Lung (tissue), 12 donors: ENCODE results near the gene C16orf89. TPM values are rescaled to one million over a fixed set of nuclear protein-coding genes. Genes with fewer than 3 reads are reported as not detected.

Experiments
- ATAC-seq: fragments of 200-7000 bp; cut with Tn5 transposase; one replicate; pipeline ENCODE4 v1.9.1; 2020; ENCODE audit warnings: moderate number of reproducible peaks; ENCODE audit not compliant: insufficient read depth, low FRiP score
- DNase-seq, 3 donors: peaks; one replicate each; pipeline ENCODE4 v3.0.0-alpha.2; 2013 to 2017
- H3K27ac ChIP-seq, 2 donors: one replicate each; pipeline ENCODE4 v1.5.1; 2013; ENCODE audit warnings: mild to moderate bottlenecking in 2 of 2, moderate library complexity in 2 of 2, control low read depth in 1 of 2, inconsistent platforms in 1 of 2, low read depth in 1 of 2, low read length in 1 of 2
- H3K27me3 ChIP-seq, 3 donors: one replicate each; pipeline ENCODE4 v1.5.1; 2013; ENCODE audit warnings: low read length in 2 of 3; ENCODE audit not compliant: control insufficient read depth in 3 of 3, insufficient read depth in 3 of 3
- H3K36me3 ChIP-seq, 4 donors: one replicate each; pipeline ENCODE4 v1.5.1; 2013; ENCODE audit warnings: low read length in 4 of 4, mild to moderate bottlenecking in 1 of 4, moderate library complexity in 1 of 4; ENCODE audit not compliant: control insufficient read depth in 4 of 4, insufficient read depth in 4 of 4
- H3K4me1 ChIP-seq, 5 donors: one replicate each; pipeline ENCODE4 v1.5.1; 2013; ENCODE audit warnings: low read length in 5 of 5, mild to moderate bottlenecking in 2 of 5, moderate library complexity in 1 of 5; ENCODE audit not compliant: control insufficient read depth in 5 of 5, insufficient read depth in 5 of 5
- H3K4me3 ChIP-seq: one replicate; pipeline ENCODE4 v1.5.1; 2013; ENCODE audit warnings: mild to moderate bottlenecking, control low read depth, moderate library complexity
- H3K9ac ChIP-seq, 2 donors: one replicate each; pipeline ENCODE4 v1.5.1; 2013; ENCODE audit warnings: low read length in 2 of 2, control low read depth in 1 of 2; ENCODE audit not compliant: insufficient read depth in 1 of 2
- H3K9me3 ChIP-seq, 4 donors: one replicate each; pipeline ENCODE4 v1.5.1; 2013; ENCODE audit warnings: low read length in 3 of 4, mild to moderate bottlenecking in 1 of 4, moderate library complexity in 1 of 4; ENCODE audit not compliant: control insufficient read depth in 4 of 4, insufficient read depth in 3 of 4
- WGBS, 2 donors: extraction: QIAGEN DNeasy Blood & Tissue Kit; methylation state at CpG; one replicate each; pipeline ENCODE4 v1.1.7; 2013; 5-methylcytosine and 5-hydroxymethylcytosine counted together
- polyA plus RNA-seq, 2 donors: library from polyadenylated mRNA; stranded (reverse); fragments of 200-250 nt; gene quantifications; one replicate each; pipeline ENCODE4 v1.2.1, GENCODE V29; 2013
- total RNA-seq, 2 donors: library from RNA; depleted of rRNA in 1 of 2; stranded (reverse); fragments of >200 nt in 1 of 2; gene quantifications; one replicate each; pipeline ENCODE4 v1.2.1, GENCODE V29; 2014 to 2021
- TF ChIP-seq, protein P1 (sequence below): IDR thresholded peaks from 2 replicates; pipeline ENCODE4 v1.5.1; 2012; ENCODE audit warnings: mild to moderate bottlenecking; ENCODE audit errors: control extremely low read depth, extremely low read depth
- donor health status: control.
- donor health status: control.
- donor health status: Bipolar disorder and iron deficiency.
- donor health status: healthy.
- donor health status: DM: yes; HTN: yes; CAD: no.

The C16orf89 gene
- total and polyA plus RNA-seq, 4 donors = 39.2 to 356 (median 97.2) TPM

DNA sequence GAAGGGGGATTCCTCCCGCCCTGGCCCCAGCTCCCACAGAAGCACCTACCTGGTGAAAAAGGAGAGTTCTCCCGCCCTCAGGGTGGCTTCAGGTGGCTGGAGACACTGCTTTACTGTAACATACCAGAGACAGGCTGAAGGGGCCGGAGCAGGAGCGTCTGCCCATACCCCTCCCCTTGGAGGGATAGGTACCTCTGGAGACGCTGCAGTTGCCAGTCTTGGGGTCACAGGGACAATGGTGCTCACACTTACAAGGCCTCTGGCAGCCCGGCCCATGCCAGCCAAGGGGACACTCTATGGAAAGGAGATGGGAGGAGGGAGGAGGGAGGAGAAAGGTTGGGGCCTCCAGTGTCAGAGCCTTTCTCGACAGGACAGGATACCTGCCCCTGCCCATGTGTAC is 38.7 kb downstream of the C16orf89 start:
- ATAC-seq (no peak), DNase-seq (peak in 1 of 3 donors; percentile 8)
- H3K9ac ChIP-seq = no peak overlapping the region
- no peak overlapping the region for H3K27ac ChIP-seq
- H3K27me3 ChIP-seq = no peaks in the 10 kb centered on the region
- no peaks in the 10 kb centered on the region for H3K4me1 ChIP-seq
- H3K4me3 ChIP-seq = no peak overlapping the region
- H3K36me3 ChIP-seq = peaks cover 0 to 21% (median 0%) of the 10 kb centered on the region in 4 donors
- 91 to 95% methylated on average over 7 of the region's 7 CpGs for WGBS, 2 donors
- H3K9me3 ChIP-seq = no peaks in the 10 kb centered on the region
- TF ChIP-seq, protein P1, sequence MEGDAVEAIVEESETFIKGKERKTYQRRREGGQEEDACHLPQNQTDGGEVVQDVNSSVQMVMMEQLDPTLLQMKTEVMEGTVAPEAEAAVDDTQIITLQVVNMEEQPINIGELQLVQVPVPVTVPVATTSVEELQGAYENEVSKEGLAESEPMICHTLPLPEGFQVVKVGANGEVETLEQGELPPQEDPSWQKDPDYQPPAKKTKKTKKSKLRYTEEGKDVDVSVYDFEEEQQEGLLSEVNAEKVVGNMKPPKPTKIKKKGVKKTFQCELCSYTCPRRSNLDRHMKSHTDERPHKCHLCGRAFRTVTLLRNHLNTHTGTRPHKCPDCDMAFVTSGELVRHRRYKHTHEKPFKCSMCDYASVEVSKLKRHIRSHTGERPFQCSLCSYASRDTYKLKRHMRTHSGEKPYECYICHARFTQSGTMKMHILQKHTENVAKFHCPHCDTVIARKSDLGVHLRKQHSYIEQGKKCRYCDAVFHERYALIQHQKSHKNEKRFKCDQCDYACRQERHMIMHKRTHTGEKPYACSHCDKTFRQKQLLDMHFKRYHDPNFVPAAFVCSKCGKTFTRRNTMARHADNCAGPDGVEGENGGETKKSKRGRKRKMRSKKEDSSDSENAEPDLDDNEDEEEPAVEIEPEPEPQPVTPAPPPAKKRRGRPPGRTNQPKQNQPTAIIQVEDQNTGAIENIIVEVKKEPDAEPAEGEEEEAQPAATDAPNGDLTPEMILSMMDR = no peak

DNA sequence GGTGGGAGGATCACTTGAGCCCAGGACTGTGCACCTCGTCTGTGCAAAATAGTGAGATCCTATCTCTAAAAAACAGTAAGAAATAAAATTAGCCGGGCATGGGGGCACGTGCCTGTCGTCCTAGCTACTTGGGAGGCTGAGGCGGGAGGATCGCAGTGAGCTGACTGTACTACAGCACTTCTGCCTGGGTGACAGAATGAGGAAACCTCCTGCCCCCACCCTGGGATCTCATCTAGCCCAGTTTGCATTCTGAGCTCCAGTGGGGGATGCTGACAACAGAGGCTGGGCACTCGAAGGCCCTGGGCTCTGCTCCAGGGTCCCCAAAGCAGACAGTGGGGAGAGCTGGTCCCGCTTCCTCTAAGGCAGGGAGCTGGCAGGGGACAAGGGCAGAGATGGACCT is 39.1 kb downstream of the C16orf89 start:
- H3K36me3 ChIP-seq = peaks cover 0 to 21% (median 0%) of the 10 kb centered on the region in 4 donors
- H3K4me1 ChIP-seq = no peaks in the 10 kb centered on the region
- peak in 1 of 3 donors; percentile 8 for DNase-seq
- TF ChIP-seq, protein P1 = no peak
- no peak overlapping the region for H3K4me3 ChIP-seq
- H3K9ac ChIP-seq = no peak overlapping the region
- no peaks in the 10 kb centered on the region for H3K9me3 ChIP-seq
- no peaks in the 10 kb centered on the region for H3K27me3 ChIP-seq
- no peak for ATAC-seq
- H3K27ac ChIP-seq = no peak overlapping the region
- WGBS, 2 donors = 92 to 96% methylated on average over 8 of the region's 8 CpGs

DNA sequence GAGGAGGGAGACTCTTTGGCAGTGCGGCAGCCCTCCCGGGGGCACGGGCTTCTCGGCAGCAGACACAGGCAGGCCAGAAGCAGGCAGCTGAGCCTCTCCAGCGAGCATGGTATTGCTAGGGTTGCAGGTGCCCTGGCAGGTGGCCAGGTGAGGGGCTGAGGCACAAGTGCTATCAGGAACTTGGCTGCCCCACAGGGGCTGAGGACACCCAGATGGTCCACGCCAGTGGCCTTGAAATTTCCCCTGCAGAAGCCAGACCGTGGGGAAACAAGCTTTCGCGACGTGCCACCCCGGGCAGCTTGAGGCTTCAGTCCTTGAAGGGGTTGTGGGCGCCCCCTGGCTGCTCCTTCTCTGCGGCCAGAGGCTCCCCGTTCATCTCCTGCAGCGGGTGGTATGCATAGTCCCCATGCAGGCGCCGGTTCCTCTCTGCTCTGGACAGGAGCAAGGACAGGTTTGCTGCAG is 40.6 kb downstream of the C16orf89 start:
- H3K27me3 ChIP-seq = no peaks in the 10 kb centered on the region
- no peak for ATAC-seq
- TF ChIP-seq, protein P1 = no peak
- H3K4me3 ChIP-seq = no peak overlapping the region
- H3K9me3 ChIP-seq = no peaks in the 10 kb centered on the region
- peaks cover 0 to 16% (median 0%) of the 10 kb centered on the region in 4 donors for H3K36me3 ChIP-seq
- no peak overlapping the region for H3K27ac ChIP-seq
- no peak overlapping the region for H3K9ac ChIP-seq
- 58 to 63% methylated on average over 17 of the region's 17 CpGs for WGBS, 2 donors
- no peaks in the 10 kb centered on the region for H3K4me1 ChIP-seq
- peak in 2 of 3 donors; percentile 12 to 16 for DNase-seq

DNA sequence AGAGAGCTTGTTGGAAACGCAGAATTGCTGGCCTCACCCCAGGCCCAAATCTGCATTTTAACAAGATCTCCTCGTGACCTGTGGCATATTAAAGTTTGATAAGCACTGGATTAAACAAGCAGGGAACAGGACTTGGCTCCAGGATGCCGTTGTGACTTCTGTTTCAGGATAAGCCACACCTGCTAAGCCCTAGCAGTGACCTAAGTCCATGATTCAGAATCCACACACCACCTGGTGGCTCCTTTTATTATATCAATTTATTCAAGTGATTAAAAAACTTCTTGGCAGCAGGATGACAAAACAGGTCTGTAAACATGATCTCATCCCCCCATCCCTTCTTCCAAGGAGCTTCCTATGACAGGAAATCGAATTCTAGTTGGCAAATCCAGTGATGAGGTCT is 41.1 kb downstream of the C16orf89 start:
- ATAC-seq (no peak), DNase-seq (no peak)
- 64 to 76% methylated on average over 4 of the region's 4 CpGs for WGBS, 2 donors

More for the DNA sequence above, 41.1 kb downstream of the C16orf89 start:
- H3K9me3 ChIP-seq = no peaks in the 10 kb centered on the region
- no peak overlapping the region for H3K4me3 ChIP-seq
- no peaks in the 10 kb centered on the region for H3K4me1 ChIP-seq
- H3K27ac ChIP-seq = no peak overlapping the region
- TF ChIP-seq, protein P1 = no peak
- H3K36me3 ChIP-seq = peaks cover 0 to 11% (median 0%) of the 10 kb centered on the region in 4 donors
- no peak overlapping the region for H3K9ac ChIP-seq
- no peaks in the 10 kb centered on the region for H3K27me3 ChIP-seq
